ENCODE measurements around the gene HPS4.

DNA sequence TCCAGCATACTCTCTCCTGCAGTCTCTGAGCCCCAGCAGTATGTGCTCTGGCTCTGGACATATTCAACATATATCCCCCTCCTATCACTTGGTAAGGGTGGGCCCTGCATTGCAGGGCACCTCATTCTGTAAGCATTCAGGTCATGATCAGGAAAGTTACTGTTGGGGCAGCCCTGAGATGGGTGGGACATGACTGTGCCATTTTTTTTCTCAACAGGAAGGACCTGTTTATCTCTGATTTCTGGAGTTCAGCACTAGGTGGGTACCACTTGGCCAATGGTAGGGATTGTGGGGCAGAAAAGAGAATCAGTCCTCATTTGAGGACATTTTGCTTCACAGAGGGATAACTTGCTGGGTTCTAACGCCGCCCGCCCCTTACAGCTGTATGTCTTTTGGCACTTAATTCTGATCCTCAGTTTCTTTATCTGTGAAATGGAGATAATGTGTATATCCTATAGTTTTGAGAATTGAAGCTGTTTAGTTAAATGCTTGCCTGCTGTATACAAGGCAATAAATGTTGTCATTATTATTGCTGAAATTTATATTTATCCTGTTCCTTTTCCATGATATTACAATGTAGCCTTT, 2.3 kb upstream of the HPS4 start:
- TF ChIP-seq, protein P1, sequence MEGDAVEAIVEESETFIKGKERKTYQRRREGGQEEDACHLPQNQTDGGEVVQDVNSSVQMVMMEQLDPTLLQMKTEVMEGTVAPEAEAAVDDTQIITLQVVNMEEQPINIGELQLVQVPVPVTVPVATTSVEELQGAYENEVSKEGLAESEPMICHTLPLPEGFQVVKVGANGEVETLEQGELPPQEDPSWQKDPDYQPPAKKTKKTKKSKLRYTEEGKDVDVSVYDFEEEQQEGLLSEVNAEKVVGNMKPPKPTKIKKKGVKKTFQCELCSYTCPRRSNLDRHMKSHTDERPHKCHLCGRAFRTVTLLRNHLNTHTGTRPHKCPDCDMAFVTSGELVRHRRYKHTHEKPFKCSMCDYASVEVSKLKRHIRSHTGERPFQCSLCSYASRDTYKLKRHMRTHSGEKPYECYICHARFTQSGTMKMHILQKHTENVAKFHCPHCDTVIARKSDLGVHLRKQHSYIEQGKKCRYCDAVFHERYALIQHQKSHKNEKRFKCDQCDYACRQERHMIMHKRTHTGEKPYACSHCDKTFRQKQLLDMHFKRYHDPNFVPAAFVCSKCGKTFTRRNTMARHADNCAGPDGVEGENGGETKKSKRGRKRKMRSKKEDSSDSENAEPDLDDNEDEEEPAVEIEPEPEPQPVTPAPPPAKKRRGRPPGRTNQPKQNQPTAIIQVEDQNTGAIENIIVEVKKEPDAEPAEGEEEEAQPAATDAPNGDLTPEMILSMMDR (conservative IDR thresholded peaks at IDR 0.05; ENCODE audit: low read length): no peak
- no peak for TF ChIP-seq EZH2phosphoT487 (IDR thresholded peaks at IDR 0.05; ENCODE audit: borderline replicate concordance)
